C1 segment of cervical spinal cord (tissue), 14 donors: ENCODE results near the gene CRYL1.

Source experiments
- DNase-seq, 14 donors: peaks; one replicate each; lab custom pipeline; 2025; lab: John Stamatoyannopoulos, UW

The CRYL1 gene, protein sequence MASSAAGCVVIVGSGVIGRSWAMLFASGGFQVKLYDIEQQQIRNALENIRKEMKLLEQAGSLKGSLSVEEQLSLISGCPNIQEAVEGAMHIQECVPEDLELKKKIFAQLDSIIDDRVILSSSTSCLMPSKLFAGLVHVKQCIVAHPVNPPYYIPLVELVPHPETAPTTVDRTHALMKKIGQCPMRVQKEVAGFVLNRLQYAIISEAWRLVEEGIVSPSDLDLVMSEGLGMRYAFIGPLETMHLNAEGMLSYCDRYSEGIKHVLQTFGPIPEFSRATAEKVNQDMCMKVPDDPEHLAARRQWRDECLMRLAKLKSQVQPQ

DNA sequence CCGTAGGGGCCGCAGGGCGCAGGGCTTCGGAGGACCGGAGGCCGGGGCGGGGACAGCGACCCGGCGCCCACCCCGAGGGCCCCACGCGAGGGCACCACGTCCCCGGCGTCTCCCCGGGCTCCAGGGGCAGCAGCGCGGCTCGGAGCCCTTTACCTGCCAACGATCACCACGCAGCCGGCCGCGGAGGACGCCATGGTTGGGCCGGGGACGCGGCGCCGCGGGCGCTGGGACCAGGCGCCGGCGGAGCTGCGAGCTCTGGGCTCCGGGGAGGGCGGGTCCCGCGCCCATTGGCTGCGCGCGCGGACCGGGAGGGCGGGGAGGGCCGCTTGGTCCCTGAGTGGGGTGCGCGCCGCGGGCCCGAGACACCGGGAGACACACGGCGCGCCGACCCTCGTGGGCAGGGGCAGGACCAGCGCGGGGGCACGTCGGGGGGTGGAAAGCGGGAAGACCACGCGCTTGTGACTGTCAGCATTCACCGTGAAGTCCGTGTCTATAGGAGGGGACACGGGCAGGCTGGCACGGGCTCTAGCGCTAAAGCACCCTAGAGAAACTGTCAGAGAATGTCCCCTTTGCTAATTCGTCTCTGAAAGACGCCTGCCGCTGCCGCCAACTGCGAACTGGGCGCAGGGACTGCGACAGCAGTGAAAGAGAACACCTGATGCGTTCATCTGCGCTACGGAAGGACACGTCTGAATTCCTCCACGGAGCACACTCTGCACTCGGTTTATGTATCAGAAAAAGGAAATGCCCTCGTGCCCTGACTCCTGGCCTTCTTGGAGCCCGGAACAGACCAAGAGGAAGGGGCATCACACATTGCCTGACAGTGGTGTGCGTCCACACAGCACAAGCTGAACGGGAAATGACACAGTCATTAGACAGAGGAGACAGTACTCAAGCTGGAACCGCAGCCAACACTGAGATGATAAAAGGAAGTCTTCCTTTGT, at the start of gene CRYL1:
Gene CRYL1, minus strand, starts transcription at position 257 of the 944 bp plus-strand sequence. Its CDS starts 63 bp downstream, at position 194.
- peak in 13 of 14 donors; percentile 40 to 89 (median 79) for DNase-seq

DNA sequence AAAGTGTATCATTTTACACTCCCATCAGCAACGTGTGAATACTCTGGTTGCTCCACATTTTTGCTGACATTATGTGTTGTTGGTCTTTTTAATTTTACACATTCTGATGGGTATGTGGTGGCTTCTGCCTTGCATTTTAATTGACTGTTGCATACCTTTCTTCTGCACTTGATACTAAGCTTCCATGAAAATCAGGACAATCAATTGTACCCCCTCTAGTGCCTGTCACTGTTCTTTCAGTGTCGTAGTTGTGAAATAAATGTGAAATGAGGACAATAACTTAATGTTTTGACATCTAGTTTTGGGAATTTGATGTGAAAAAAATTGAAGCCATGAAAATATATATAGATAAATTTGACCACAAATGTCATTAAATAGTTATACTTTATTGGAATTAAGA, 48.0 kb upstream of the CRYL1 start:
- no peak for DNase-seq

DNA sequence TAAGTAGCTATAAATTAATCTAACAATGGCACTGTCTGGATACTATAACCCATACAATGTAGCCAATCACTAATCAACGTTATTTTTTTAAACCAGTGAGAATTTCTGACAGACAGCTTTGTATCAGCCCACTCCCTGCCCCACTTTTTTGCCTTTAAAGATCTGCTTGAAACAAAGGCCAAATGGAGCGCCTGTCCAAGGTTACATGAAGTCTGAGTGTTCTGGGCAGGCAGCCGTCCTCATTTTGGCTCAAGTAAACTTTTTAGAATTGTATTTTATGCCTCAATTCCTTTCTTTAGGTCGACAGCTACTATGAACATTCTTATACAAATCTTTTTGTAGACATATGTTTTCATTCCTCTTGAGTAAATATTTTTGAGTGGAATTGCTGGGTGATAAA, 47.5 kb upstream of the CRYL1 start:
- no peak for DNase-seq

DNA sequence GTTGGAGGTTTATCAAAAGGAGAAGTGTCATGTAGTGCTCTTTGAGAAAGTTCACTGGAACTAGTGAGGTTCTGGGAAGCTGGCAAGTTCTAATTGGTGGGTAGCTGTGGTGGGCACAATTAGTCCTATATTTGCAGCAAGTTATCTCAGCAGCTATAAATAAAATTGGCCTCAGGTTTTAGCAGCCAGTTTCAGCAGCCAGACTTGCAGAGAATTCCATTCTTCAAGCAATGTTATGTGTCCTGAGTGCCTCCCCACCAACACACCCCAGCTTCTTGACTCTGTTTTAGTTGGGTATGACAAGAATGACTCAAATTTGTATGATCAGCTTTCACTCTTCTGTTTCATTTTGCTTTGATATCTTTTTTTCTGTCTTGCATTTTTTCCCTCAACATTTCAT, 46.0 kb upstream of the CRYL1 start:
- no peak for DNase-seq

DNA sequence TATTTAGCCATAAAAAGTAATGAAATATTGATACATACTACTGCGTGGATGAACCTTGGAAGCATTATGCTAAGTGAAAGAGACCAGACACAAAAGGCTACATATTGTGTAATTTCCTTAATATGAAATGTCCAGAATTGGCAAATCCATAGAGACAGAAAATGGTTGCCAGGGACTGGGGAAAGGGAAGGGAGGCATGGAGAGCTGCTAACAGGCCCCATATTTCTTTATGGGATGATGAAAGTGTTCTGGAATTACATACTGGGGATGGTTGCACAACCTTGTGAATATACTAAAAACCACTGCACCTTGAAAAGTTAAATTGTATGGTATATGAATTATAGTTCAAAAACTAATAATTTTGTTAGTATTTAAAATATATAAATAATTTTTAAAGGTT, 44.9 kb upstream of the CRYL1 start:
- no peak for DNase-seq

DNA sequence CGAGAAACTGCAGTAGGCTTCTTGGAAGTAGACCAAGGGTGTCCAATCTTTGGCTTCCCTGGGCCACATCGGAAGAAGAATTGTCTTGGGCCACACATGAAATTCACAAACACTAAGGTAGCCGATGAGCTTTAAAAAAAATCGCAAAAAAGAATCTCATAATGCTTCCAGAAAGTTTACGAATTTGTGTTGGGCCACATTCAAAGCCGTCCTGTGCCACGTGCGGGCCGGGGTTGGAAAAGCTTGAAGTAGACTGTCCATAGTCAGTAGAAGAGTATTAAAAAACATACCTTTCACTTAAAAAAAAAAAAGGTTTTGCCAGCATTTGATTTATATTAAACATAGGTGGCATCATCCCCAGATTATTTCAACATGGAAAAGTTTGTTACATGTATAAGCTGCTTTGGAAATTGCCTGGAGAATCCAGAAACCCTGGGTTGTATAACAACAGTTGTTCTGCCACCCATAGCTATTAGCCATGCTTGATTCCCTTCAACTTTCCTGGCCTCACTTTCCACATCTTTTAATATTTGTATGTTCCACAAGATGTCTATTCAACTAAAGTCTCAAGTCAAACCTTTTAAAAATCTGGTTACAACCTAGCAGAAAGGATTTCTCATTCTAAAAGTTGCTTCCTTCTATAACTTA, 42.3 kb upstream of the CRYL1 start:
- DNase-seq = no peak

DNA sequence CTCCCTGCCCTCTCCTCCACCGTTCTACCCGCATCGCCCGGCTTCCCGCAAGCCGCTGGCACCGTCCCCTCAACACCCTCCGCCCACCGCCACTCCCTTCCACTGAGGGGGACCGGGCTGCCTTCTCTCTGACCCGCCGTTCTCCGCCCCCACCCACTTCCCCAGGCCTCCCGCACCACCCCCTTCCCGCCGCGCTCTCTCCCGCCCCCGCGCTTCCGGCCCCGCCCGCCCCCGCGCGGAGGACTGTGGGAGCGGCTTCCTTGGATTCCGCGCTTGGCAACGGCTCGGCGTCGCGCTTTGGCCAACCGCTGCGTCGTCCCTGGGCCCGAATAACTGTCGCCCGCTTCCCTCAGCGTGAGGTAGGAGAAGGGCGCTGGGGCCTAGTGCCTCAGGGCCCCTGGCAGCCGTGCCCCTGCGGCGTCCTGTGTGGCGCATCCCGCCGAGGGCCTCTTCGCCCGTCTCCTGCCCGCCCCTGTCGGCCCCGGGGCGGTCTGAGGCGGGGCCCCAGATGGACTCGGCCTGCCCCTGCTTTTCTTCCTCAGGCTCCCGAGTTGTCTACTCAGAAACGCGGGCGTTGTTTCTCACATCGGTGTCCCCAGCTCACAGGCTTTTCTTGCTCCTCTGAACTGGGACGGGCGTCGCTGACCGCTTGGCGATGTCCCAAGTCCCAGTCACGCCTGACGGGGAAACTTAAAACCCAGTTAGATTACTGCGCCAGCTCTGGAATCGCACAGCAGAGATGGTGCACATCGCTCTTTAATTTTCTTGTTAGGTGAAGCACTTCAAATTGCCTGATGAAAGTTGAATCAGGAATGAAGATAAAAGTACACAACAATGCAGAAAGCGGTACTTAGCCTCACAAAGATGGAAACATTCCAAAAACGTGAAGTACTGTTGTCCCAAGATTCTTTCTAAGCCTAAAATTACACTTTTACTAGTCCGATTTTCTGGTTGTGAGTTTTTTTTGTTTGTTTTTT, 41.5 kb upstream of the CRYL1 start, which contains the start of gene IFT88:
Gene IFT88, plus strand, starts transcription at position 260 of the 977 bp plus-strand sequence. CDS start 7,229 bp downstream, outside the sequence.
- peak; percentile 45 to 97 (median 92) for DNase-seq

DNA sequence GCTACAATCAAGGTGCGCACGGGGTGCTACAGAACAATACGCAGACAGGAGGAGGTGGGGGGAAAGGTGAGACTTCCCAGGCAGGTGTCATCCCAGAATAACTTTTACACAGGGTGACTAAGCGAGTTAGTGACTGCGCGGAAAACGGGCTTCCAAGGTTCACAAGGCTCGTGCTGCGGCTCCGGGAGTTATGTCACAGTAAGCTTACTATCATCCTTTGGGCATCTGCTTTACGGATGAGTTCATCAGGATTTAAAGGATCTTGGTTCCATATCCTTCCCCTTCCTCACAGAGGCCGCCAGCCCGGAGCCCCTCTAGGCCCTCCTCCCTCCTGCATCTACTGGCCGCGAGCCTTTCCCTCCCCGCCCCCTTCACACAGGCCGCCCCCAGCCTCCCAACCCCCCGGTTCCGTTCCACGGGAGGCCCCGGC, 40.8 kb upstream of the CRYL1 start:
- DNase-seq = peak in 2 of 14 donors; percentile 70 to 94

DNA sequence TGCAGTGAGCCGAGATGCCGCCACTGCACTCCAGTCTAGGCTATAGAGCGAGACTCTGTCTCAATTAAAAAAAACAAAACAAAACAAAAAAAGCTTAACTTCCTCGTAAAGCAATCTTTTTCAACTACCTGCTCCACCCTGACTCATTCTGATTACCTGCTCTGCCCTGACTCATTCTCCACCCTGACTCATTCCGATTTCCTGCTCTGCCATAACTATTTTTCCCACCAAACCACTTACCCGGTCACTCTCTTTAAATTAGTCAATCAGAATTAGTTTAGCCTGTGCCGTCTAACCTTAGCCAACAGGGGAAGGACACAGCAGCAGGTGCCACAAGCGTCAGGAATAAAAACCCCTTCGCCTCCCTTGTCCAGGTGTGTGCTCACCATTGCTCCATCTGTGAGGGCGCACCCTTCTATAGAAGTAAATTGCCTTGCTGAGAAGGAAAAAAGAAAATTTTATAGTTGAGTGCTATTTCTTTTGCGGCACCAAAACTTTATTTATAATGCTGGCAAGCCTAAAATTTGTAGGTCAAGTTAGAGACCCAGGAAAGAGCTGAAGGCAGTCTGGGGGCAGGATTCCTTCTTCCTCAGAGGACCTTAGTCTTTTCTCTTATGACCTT, 39.6 kb upstream of the CRYL1 start:
- DNase-seq = no peak

DNA sequence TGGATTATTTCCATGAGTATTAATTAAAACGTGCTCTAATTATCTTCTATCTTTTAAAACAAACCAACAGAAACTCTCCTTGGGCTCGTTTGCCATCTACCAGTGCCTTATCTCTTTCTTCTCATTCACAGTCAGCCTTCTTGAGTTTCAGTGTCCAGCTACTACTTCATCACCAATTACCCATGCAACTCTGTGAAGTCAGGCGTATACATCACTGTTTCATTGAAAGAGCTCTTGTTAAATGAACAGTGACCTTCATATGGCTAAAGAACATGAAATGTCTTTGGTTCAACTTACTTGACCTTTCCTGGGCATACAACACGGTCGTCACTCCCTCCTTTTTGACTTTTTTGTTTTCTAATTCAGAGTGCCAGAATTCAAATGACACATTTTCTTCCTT, 36.1 kb upstream of the CRYL1 start:
- DNase-seq = no peak

DNA sequence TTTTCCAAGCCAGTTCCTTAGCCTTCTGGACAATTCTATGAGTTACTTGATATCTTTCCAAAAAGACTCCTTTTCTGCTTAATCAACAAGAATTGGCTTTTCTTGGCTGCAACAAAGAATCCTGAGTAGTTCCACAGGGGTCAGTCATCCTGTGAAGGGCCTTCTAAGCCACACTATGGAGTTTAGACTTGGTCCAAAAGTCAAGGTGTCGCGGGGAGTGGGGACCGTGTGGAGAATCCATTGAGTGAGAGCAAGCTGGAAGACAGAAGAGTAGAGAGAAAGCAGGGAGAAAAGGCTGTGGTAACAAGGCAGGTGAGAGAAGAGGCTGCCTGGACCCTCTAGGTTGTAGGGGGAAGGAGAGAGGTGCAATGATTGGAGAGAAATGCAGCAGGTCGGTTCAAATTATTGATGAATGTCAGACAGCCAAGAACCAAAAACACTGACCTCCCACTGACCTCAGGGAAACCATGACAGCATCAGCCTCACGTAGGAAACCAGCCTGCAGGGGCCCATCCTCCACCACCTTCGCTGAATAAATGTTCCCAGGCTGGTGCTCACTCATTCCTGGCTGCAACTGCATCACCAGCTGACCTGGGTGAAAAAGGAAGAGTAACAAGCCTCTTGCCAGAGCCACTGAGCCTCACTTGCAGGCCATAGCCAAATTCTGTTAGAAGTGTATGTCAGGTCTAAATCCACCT, 34.2 kb upstream of the CRYL1 start:
- no peak for DNase-seq

DNA sequence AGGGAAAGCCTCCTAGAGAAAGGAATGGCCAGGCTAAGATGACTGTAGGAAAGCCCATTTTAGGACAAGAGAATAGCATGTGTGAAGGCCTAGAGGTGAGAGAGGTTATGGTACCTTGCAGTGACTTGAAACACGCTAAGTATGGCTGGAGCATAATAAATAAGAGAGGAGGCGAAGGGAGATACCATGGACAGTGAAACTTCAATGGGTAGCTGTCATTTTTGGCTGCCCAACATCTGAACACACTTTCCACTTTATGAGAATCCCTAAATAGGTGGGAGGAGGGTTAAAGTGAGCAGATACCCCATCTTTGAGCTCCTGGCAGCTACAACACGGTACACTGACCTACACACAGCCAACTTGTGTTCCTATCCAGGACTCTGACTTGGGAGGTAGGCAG, 33.3 kb upstream of the CRYL1 start:
- DNase-seq = no peak

DNA sequence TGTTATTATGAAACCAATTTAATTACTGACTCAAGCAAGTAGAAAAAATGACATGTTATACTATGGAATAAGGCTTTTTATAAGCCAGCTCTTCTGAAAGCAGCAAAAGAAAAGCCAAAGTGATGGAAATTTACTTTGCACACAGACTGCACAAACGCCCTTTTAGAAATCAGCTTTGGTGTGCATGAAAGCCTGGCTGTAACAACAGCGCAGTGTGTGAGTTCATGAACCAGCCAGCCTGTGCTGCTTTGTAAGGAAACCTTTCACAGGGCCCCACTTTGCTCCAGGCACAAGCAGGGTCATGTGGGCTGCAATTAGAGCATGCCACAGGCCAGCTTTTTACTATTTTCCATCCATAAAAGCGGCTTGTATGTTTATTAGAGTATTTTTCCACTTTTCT, 27.7 kb upstream of the CRYL1 start:
- DNase-seq = peak in 12 of 14 donors; percentile 5 to 77 (median 54)

DNA sequence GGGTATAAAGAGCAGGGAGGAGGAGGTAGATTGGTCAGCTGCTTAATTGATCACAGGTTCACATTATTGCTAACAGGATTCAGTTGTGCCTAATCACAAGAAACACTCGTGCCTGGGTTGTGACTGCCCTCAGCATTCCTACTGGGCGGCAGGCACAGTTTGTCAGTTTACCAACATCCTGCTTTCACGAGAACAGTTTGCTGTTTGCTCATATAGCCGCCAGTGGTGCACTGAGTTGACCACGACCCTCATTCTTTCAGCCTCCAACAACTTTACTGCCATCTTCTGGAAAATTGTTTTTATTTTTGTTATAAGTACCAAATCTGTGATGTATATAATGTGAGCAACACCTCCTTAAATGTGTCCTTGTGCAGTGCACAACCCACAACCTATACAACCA, 25.1 kb upstream of the CRYL1 start:
- DNase-seq = no peak

DNA sequence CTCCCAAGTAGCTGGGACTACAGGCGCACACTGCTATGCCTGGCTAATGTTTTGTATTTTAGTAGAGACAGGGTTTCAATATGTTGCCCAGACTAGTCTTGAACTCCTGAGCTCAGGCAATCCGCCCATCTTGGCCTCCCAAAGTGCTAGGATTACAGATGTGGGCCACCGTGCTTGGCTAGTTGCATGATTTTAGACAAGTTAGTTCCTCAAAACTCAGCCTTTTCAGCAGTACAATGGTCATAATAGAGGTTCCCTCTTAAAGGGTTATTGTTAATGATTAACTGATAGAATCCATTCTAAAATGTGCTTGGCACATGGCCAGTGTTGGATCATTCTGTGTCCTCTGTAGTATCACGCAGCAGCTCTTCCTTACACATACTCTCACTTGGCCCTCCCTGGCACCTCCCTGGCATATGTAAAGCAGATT, 21.8 kb upstream of the CRYL1 start:
- no peak for DNase-seq

DNA sequence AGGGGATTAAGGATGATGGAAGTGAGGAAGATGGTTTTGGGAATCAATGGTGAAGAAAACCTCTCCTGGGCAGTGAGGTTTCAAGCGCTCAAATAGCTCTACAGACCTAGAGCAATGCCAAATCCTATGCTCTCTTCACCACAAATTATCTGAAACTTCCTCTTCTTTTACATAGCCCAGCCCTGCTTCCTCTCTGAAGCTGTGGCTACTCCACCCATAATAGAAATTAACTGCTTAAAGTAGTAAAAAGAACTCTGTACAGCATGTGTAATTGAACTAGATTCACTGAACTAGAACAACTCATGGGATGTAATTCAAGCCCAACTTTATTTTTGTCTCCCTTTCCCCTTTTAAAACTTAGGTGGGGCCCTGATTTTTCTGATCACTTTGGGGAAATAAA, 20.9 kb upstream of the CRYL1 start:
- no peak for DNase-seq

DNA sequence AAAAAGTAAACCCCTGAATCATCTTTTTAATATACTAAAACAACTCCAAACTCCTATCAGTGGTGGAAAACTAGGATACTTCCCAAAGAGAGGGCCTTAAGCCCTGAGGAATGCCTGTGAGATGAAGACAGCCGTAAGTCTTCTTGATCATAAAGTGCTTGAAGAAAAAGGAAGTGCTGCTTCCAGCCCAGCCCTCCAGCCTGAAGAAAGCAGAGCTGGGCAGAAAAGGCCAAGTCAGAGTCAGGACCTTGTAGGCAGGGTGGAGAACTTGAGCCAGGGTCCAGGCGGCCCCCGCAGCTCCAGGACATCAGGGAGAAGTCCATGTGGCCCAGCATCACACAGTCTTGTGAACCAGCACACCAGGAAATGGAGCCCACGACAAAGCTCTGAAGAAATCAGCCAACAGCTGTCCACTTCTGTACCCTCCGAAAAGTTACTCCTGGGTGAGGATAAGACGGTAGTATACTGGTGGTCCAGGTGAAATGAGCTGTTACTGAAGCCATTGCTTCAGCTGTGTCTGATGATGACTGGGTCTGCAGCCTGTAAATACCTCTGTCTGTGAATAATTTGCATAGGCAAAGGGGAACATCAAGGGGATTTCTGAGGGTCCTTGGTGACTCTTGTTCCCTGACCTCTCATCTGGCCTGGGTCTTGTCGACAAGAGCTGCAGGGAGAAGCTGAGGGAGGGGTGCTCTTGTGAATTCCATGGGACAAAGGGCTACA, 18.7 kb upstream of the CRYL1 start:
- DNase-seq = no peak

DNA sequence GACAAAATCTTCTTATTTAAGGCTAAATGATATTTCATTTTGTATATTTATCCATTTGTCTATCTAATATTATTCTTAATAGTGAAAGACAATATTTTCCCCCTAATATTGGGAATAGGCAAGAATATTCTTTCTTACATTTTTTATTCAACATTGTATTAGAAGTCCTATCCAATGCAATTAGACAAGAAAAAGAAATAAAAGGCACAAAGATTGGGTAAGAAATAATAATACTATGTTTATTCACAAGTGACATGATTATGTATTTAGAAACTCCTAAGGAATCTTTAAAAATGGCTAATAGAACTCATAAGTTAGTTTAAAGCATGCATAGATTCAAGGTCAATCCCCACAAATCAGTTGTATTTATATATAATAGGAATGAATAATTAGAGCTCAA, 11.3 kb upstream of the CRYL1 start:
- no peak for DNase-seq

DNA sequence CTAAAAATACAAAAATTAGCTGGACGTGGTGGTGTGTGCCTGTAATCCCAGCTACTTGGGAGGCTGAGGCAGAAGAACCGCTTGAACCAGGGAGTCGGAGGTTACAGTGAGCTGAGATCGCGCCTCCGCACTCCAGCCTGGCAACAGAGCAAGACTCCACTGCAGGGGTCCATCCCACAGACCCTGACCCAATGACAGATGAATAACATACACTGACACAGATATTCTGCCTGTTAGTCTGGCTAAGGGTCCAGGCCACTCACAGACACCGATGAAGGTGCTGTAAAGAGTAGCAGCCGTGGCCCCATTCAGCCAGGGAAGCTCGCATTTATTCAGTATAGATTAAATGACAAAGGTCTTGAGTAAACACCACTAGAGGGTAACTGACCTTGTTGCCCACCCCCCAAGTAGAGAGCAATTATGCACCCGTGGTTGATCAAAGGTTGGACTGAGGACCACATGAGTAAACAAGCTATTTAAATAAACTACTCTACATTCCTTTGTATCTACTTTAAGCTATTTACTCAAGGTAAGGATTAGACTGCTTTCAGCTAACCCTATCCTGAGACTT, 8.5 kb upstream of the CRYL1 start:
- no peak for DNase-seq
